ENCODE measurements around the gene TCF4.

TCF4 gene

GRCh38 chr18:55229682-55230081, 358.3 kb downstream of the TCF4 start:
- no peaks in the 10 kb centered on the region for H3K9me3 ChIP-seq (ENCODE audit: control insufficient read depth, low read length)
- no peaks in the 10 kb centered on the region for H3K36me3 ChIP-seq (ENCODE audit: control insufficient read depth, insufficient read depth, low read length)
- DNase-seq = no peak
- H3K4me3 ChIP-seq (ENCODE audit: insufficient read depth, low read depth, low read length, poor library complexity, severe bottlenecking) = no peak overlapping the region
- H3K27ac ChIP-seq (ENCODE audit: insufficient read depth, low read length, poor library complexity, severe bottlenecking) = no peak overlapping the region
- no peaks in the 10 kb centered on the region for H3K27me3 ChIP-seq (replicated peaks; ENCODE audit: control insufficient read depth, insufficient read depth, low read length, poor library complexity, severe bottlenecking)
- no peaks in the 10 kb centered on the region for H3K4me1 ChIP-seq (ENCODE audit: control insufficient read depth, insufficient read depth, low read length, poor library complexity, severe bottlenecking)

- DNase-seq = no peak
- Histone ChIP-seq H3K27me3 (replicated peaks; ENCODE audit: control insufficient read depth, insufficient read depth, low read length, poor library complexity, severe bottlenecking) (no peaks in the 10 kb centered on the region), H3K27ac (ENCODE audit: insufficient read depth, low read length, poor library complexity, severe bottlenecking) (no peak overlapping the region), H3K36me3 (ENCODE audit: control insufficient read depth, insufficient read depth, low read length) (no peaks in the 10 kb centered on the region), H3K4me3 (ENCODE audit: insufficient read depth, low read depth, low read length, poor library complexity, severe bottlenecking) (no peak overlapping the region), H3K9me3 (ENCODE audit: control insufficient read depth, low read length) (no peaks in the 10 kb centered on the region), H3K4me1 (ENCODE audit: control insufficient read depth, insufficient read depth, low read length, poor library complexity, severe bottlenecking) (no peaks in the 10 kb centered on the region)
Measured at GRCh38 chr18:55228707-55229106, 359.3 kb downstream of the TCF4 start.

DNA sequence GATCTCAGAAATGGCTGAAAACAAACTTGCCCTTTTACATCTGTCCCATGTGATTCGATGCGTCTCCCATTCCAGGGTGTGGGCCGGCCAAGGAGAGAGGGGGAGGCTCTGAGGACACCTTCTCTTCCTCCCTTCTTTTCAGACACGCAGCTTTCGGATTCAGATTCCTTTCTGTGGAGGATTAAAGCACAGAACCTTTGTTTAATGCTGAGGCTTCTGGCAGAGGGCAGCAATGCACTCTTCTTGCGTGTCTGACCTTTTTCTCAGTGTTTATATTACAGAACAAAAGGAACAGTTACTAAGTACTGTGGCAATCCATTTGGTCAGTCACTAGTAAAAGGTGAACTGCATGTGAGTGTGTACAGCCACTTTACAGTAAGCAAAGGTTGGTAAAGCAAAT, 359.8 kb downstream of the TCF4 start:
- Histone ChIP-seq H3K9me3 (ENCODE audit: control insufficient read depth, low read length) (no peaks in the 10 kb centered on the region), H3K27ac (ENCODE audit: insufficient read depth, low read length, poor library complexity, severe bottlenecking) (no peak overlapping the region), H3K4me1 (ENCODE audit: control insufficient read depth, insufficient read depth, low read length, poor library complexity, severe bottlenecking) (no peaks in the 10 kb centered on the region), H3K36me3 (ENCODE audit: control insufficient read depth, insufficient read depth, low read length) (no peaks in the 10 kb centered on the region), H3K4me3 (ENCODE audit: insufficient read depth, low read depth, low read length, poor library complexity, severe bottlenecking) (no peak overlapping the region), H3K27me3 (replicated peaks; ENCODE audit: control insufficient read depth, insufficient read depth, low read length, poor library complexity, severe bottlenecking) (no peaks in the 10 kb centered on the region)
- DNase-seq = no peak

DNA sequence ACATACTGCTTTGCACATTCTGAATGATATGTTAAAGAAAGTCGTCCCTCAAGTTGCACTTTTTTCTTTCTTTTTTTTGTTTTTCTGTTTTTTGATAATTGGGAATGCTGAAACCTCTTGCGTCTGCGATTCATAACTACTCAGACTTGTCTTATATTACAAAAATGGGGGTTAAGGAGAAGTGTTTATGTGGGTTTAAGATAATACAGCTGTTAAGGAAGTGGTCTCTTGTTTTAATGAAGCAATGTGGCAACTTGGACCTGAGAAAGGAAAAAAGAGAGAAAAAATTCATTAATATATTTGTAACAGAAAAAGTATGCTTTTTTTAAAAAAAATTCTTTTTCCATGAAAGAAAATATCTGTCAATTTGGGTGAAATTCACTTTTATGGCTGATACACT, 360.2 kb downstream of the TCF4 start:
- H3K27me3 ChIP-seq (replicated peaks; ENCODE audit: control insufficient read depth, insufficient read depth, low read length, poor library complexity, severe bottlenecking) = no peaks in the 10 kb centered on the region
- no peak overlapping the region for H3K27ac ChIP-seq (ENCODE audit: insufficient read depth, low read length, poor library complexity, severe bottlenecking)
- H3K4me3 ChIP-seq (ENCODE audit: insufficient read depth, low read depth, low read length, poor library complexity, severe bottlenecking) = no peak overlapping the region
- no peaks in the 10 kb centered on the region for H3K9me3 ChIP-seq (ENCODE audit: control insufficient read depth, low read length)
- no peaks in the 10 kb centered on the region for H3K4me1 ChIP-seq (ENCODE audit: control insufficient read depth, insufficient read depth, low read length, poor library complexity, severe bottlenecking)
- H3K36me3 ChIP-seq (ENCODE audit: control insufficient read depth, insufficient read depth, low read length) = no peaks in the 10 kb centered on the region
- no peak for DNase-seq

DNA sequence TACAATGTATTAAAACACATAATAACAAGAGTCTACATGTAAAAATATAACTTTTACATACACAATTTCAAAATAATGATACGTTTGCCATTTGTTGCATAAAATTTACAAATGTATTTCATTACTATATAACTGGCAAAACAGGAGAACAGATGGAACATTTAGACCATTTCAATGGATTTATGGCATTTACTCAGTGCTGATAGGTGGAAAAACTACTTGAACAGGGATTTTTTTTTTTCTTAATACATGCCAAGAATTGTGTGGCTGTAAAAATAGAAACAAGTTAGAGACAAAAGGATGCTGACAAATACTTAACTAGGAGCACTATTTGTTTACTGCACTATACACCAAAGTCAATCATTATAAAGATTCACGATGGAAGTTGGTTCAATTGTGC, 361.9 kb downstream of the TCF4 start:
- H3K27me3 ChIP-seq (replicated peaks; ENCODE audit: control insufficient read depth, insufficient read depth, low read length, poor library complexity, severe bottlenecking) = no peaks in the 10 kb centered on the region
- H3K27ac ChIP-seq (ENCODE audit: insufficient read depth, low read length, poor library complexity, severe bottlenecking) = no peak overlapping the region
- no peak for DNase-seq
- no peaks in the 10 kb centered on the region for H3K36me3 ChIP-seq (ENCODE audit: control insufficient read depth, insufficient read depth, low read length)
- H3K4me1 ChIP-seq (ENCODE audit: control insufficient read depth, insufficient read depth, low read length, poor library complexity, severe bottlenecking) = no peaks in the 10 kb centered on the region
- no peaks in the 10 kb centered on the region for H3K9me3 ChIP-seq (ENCODE audit: control insufficient read depth, low read length)
- no peak overlapping the region for H3K4me3 ChIP-seq (ENCODE audit: insufficient read depth, low read depth, low read length, poor library complexity, severe bottlenecking)

- no peak overlapping the region for H3K27ac ChIP-seq (ENCODE audit: insufficient read depth, low read length, poor library complexity, severe bottlenecking)
- no peaks in the 10 kb centered on the region for H3K9me3 ChIP-seq (ENCODE audit: control insufficient read depth, low read length)
- no peaks in the 10 kb centered on the region for H3K27me3 ChIP-seq (replicated peaks; ENCODE audit: control insufficient read depth, insufficient read depth, low read length, poor library complexity, severe bottlenecking)
- H3K4me3 ChIP-seq (ENCODE audit: insufficient read depth, low read depth, low read length, poor library complexity, severe bottlenecking) = no peak overlapping the region
- DNase-seq = no peak
- H3K4me1 ChIP-seq (ENCODE audit: control insufficient read depth, insufficient read depth, low read length, poor library complexity, severe bottlenecking) = no peaks in the 10 kb centered on the region
- H3K36me3 ChIP-seq (ENCODE audit: control insufficient read depth, insufficient read depth, low read length) = no peaks in the 10 kb centered on the region
Measured at GRCh38 chr18:55224086-55224625, 363.8 kb downstream of the TCF4 start.

GRCh38 chr18:55221622-55222021, 366.4 kb downstream of the TCF4 start:
- Histone ChIP-seq H3K9me3 (ENCODE audit: control insufficient read depth, low read length) (no peaks in the 10 kb centered on the region), H3K4me3 (ENCODE audit: insufficient read depth, low read depth, low read length, poor library complexity, severe bottlenecking) (no peak overlapping the region), H3K36me3 (ENCODE audit: control insufficient read depth, insufficient read depth, low read length) (no peaks in the 10 kb centered on the region), H3K27me3 (replicated peaks; ENCODE audit: control insufficient read depth, insufficient read depth, low read length, poor library complexity, severe bottlenecking) (no peaks in the 10 kb centered on the region), H3K4me1 (ENCODE audit: control insufficient read depth, insufficient read depth, low read length, poor library complexity, severe bottlenecking) (no peaks in the 10 kb centered on the region), H3K27ac (ENCODE audit: insufficient read depth, low read length, poor library complexity, severe bottlenecking) (no peak overlapping the region)
- DNase-seq = no peak

GRCh38 chr18:55220523-55220922, 367.5 kb downstream of the TCF4 start:
- no peaks in the 10 kb centered on the region for H3K27me3 ChIP-seq (replicated peaks; ENCODE audit: control insufficient read depth, insufficient read depth, low read length, poor library complexity, severe bottlenecking)
- no peaks in the 10 kb centered on the region for H3K4me1 ChIP-seq (ENCODE audit: control insufficient read depth, insufficient read depth, low read length, poor library complexity, severe bottlenecking)
- no peaks in the 10 kb centered on the region for H3K36me3 ChIP-seq (ENCODE audit: control insufficient read depth, insufficient read depth, low read length)
- no peak for DNase-seq
- no peak overlapping the region for H3K4me3 ChIP-seq (ENCODE audit: insufficient read depth, low read depth, low read length, poor library complexity, severe bottlenecking)
- no peak overlapping the region for H3K27ac ChIP-seq (ENCODE audit: insufficient read depth, low read length, poor library complexity, severe bottlenecking)
- H3K9me3 ChIP-seq (ENCODE audit: control insufficient read depth, low read length) = no peaks in the 10 kb centered on the region

- H3K4me1 ChIP-seq (ENCODE audit: control insufficient read depth, insufficient read depth, low read length, poor library complexity, severe bottlenecking) = no peaks in the 10 kb centered on the region
- H3K36me3 ChIP-seq (ENCODE audit: control insufficient read depth, insufficient read depth, low read length) = no peaks in the 10 kb centered on the region
- no peaks in the 10 kb centered on the region for H3K27me3 ChIP-seq (replicated peaks; ENCODE audit: control insufficient read depth, insufficient read depth, low read length, poor library complexity, severe bottlenecking)
- H3K27ac ChIP-seq (ENCODE audit: insufficient read depth, low read length, poor library complexity, severe bottlenecking) = no peak overlapping the region
- H3K4me3 ChIP-seq (ENCODE audit: insufficient read depth, low read depth, low read length, poor library complexity, severe bottlenecking) = no peak overlapping the region
- no peak for DNase-seq
- H3K9me3 ChIP-seq (ENCODE audit: control insufficient read depth, low read length) = no peaks in the 10 kb centered on the region
Measured at GRCh38 chr18:55219823-55220222, 368.2 kb downstream of the TCF4 start.

GRCh38 chr18:55219059-55219458, 368.9 kb downstream of the TCF4 start:
- Histone ChIP-seq H3K27ac (ENCODE audit: insufficient read depth, low read length, poor library complexity, severe bottlenecking) (no peak overlapping the region), H3K4me1 (ENCODE audit: control insufficient read depth, insufficient read depth, low read length, poor library complexity, severe bottlenecking) (no peaks in the 10 kb centered on the region), H3K36me3 (ENCODE audit: control insufficient read depth, insufficient read depth, low read length) (no peaks in the 10 kb centered on the region), H3K9me3 (ENCODE audit: control insufficient read depth, low read length) (no peaks in the 10 kb centered on the region), H3K4me3 (ENCODE audit: insufficient read depth, low read depth, low read length, poor library complexity, severe bottlenecking) (no peak overlapping the region), H3K27me3 (replicated peaks; ENCODE audit: control insufficient read depth, insufficient read depth, low read length, poor library complexity, severe bottlenecking) (no peaks in the 10 kb centered on the region)
- no peak for DNase-seq

- no peak for DNase-seq
- no peaks in the 10 kb centered on the region for H3K4me1 ChIP-seq (ENCODE audit: control insufficient read depth, insufficient read depth, low read length, poor library complexity, severe bottlenecking)
- H3K4me3 ChIP-seq (ENCODE audit: insufficient read depth, low read depth, low read length, poor library complexity, severe bottlenecking) = no peak overlapping the region
- H3K27me3 ChIP-seq (replicated peaks; ENCODE audit: control insufficient read depth, insufficient read depth, low read length, poor library complexity, severe bottlenecking) = no peaks in the 10 kb centered on the region
- no peaks in the 10 kb centered on the region for H3K36me3 ChIP-seq (ENCODE audit: control insufficient read depth, insufficient read depth, low read length)
- H3K9me3 ChIP-seq (ENCODE audit: control insufficient read depth, low read length) = no peaks in the 10 kb centered on the region
- H3K27ac ChIP-seq (ENCODE audit: insufficient read depth, low read length, poor library complexity, severe bottlenecking) = no peak overlapping the region
Measured at GRCh38 chr18:55214969-55215368, 373.0 kb downstream of the TCF4 start.
